DND-41 (cell line): ENCODE data around the gene LINC01488.

Experiments used
- CTCF ChIP-seq: IDR thresholded peaks from 2 replicates; pipeline ENCODE4 v1.5.1; 2012; ENCODE audit warnings: borderline replicate concordance, low read length, moderate library complexity, mild to moderate bottlenecking; ENCODE audit not compliant: poor library complexity, severe bottlenecking; ENCODE audit errors: extremely low read depth
- EZH2 ChIP-seq: IDR thresholded peaks from 3 replicates; pipeline ENCODE4 v1.6.1; 2012; ENCODE audit warnings: borderline replicate concordance, low read depth, mild to moderate bottlenecking, moderate library complexity, low read length, inconsistent platforms; ENCODE audit not compliant: severe bottlenecking

GRCh38 chr11:69460540-69461257 is 20.8 kb upstream of the LINC01488 start:
- TF ChIP-seq EZH2 = no peak
- TF ChIP-seq CTCF = no peak
